H1 (cell line): ENCODE measurements around the gene IGSF23. TPM values are rescaled to one million over a fixed set of nuclear protein-coding genes. Genes with fewer than 3 reads are reported as not detected.

Experiments used
- CTCF ChIA-PET: fragments of 300-600 bp; sonication (Branson Sonifier 250); formaldehyde crosslinking; loops from one replicate; lab custom pipeline; 2021; ENCODE audit not compliant: partially characterized antibody; lab: Charles Lee
- POLR2A ChIA-PET: fragments of 300-600 bp; sonication (Branson Sonifier 250); formaldehyde crosslinking; loops from one replicate; lab custom pipeline; 2021; ENCODE audit warnings: inconsistent platforms; ENCODE audit not compliant: partially characterized antibody; lab: Charles Lee
- DNase-seq, 2 experiments: peaks; one replicate each; pipeline versions ENCODE4 v3.0.0 to v3.0.0-alpha.2; 2010 to 2022; ENCODE audit warnings: low spot score in 2 of 2, low read depth in 1 of 2, mixed read lengths in 1 of 2
- FAIRE-seq: peaks from 2 replicates; lab custom pipeline; 2011; peaks lifted over from hg19 to GRCh38; lab: Jason Lieb, UNC
- H2AFZ ChIP-seq: 2 replicates; pipeline ENCODE4 v1.8.1; 2012; ENCODE audit warnings: low read length, inconsistent platforms
- H2AK5ac ChIP-seq: 2 replicates; pipeline ENCODE4 v1.6.1; 2013; ENCODE audit warnings: low read depth, low read length
- H2BK120ac ChIP-seq: replicated peaks from 2 replicates; pipeline ENCODE3; 2013; ENCODE audit warnings: low read depth, low read length, inconsistent platforms
- H2BK12ac ChIP-seq: 2 replicates; pipeline ENCODE4 v1.6.1; 2013; ENCODE audit warnings: low read depth, low read length
- H2BK15ac ChIP-seq: 2 replicates; pipeline ENCODE4 v1.6.1; 2013; ENCODE audit warnings: low read length
- H2BK20ac ChIP-seq: 2 replicates; pipeline ENCODE4 v1.6.1; 2013; ENCODE audit warnings: low read length
- H2BK5ac ChIP-seq: 2 replicates; pipeline ENCODE4 v1.6.1; 2013; ENCODE audit warnings: low read depth, low read length
- H3K14ac ChIP-seq: 2 replicates; pipeline ENCODE4 v1.6.1; 2013; ENCODE audit warnings: inconsistent platforms; ENCODE audit not compliant: insufficient read length
- H3K18ac ChIP-seq: 2 replicates; pipeline ENCODE4 v1.6.1; 2013; ENCODE audit warnings: low read length; ENCODE audit errors: extremely low read depth
- H3K23ac ChIP-seq: 2 replicates; pipeline ENCODE4 v1.6.1; 2013; ENCODE audit warnings: inconsistent platforms; ENCODE audit not compliant: insufficient read length
- H3K23me2 ChIP-seq: 2 replicates; pipeline ENCODE4 v1.6.1; 2013; ENCODE audit warnings: low read depth, low read length
- H3K27ac ChIP-seq: 2 replicates; pipeline ENCODE4 v1.6.1; 2011; ENCODE audit warnings: low read depth, low read length, inconsistent platforms
- H3K27me3 ChIP-seq, 4 experiments: replicated peaks in 1 of 4; 1 replicate in 1 of 4; 2 replicates in 3 of 4; pipeline versions ENCODE4 v1.6.1 to v1.8.1; 2011 to 2013; ENCODE audit warnings: low read length in 3 of 4, mild to moderate bottlenecking in 3 of 4, inconsistent platforms in 2 of 4, mixed read lengths in 2 of 4, moderate library complexity in 1 of 4; ENCODE audit not compliant: control insufficient read depth in 3 of 4, insufficient read depth in 3 of 4; ENCODE audit errors: extremely low read depth in 1 of 4
- H3K36me3 ChIP-seq, 4 experiments: 2 replicates each; pipeline versions ENCODE4 v1.6.1 to v1.8.1; 2011 to 2013; ENCODE audit warnings: mild to moderate bottlenecking in 4 of 4, low read length in 3 of 4, moderate library complexity in 2 of 4, control low read depth in 1 of 4, inconsistent platforms in 1 of 4; ENCODE audit not compliant: insufficient read depth in 4 of 4, control insufficient read depth in 2 of 4
- H3K4ac ChIP-seq: replicated peaks from 2 replicates; pipeline ENCODE3; 2013; ENCODE audit warnings: low read length, low read depth, mixed read lengths, inconsistent platforms; ENCODE audit not compliant: insufficient read length
- H3K4me1 ChIP-seq, 4 experiments: replicated peaks in 1 of 4; 1 replicate in 1 of 4; 2 replicates in 3 of 4; pipeline versions ENCODE4 v1.6.1 to v1.8.1; 2011 to 2013; ENCODE audit warnings: low read length in 3 of 4, inconsistent platforms in 2 of 4, mixed read lengths in 1 of 4; ENCODE audit not compliant: insufficient read depth in 4 of 4, control insufficient read depth in 3 of 4
- H3K4me2 ChIP-seq, 2 experiments: 2 replicates each; pipeline versions ENCODE4 v1.6.1 to v1.8.1; 2011 to 2013; ENCODE audit warnings: low read depth in 2 of 2, low read length in 2 of 2, control low read depth in 1 of 2, inconsistent platforms in 1 of 2, mild to moderate bottlenecking in 1 of 2; ENCODE audit not compliant: insufficient read depth in 1 of 2
- H3K4me3 ChIP-seq, 4 experiments: fragments of 200-600, 300-600 bp in 1 of 4; sonication (generic), shearing (Covaris generic), sonication (Bioruptor Twin) in 1 of 4; 2 replicates each; pipeline versions ENCODE4 v1.5.1 to v1.8.1; 2011 to 2016; ENCODE audit warnings: low read length in 4 of 4, low read depth in 3 of 4, control low read depth in 2 of 4, inconsistent platforms in 2 of 4, mild to moderate bottlenecking in 2 of 4, mixed read lengths in 1 of 4, moderate library complexity in 1 of 4; ENCODE audit not compliant: insufficient read depth in 2 of 4; ENCODE audit errors: extremely low read depth in 1 of 4
- H3K56ac ChIP-seq: replicated peaks from 2 replicates; pipeline ENCODE3; 2013; ENCODE audit warnings: low read depth, mild to moderate bottlenecking, mixed read lengths, low read length, inconsistent platforms; ENCODE audit not compliant: insufficient read length
- H3K79me1 ChIP-seq: 2 replicates; pipeline ENCODE4 v1.6.1; 2013; ENCODE audit warnings: low read depth, low read length, control low read depth
- H3K79me2 ChIP-seq, 2 experiments: 2 replicates each; pipeline versions ENCODE4 v1.6.1 to v1.8.1; 2012 to 2013; ENCODE audit warnings: low read length in 2 of 2, mild to moderate bottlenecking in 2 of 2, inconsistent platforms in 1 of 2; ENCODE audit not compliant: insufficient read depth in 2 of 2, control insufficient read depth in 1 of 2
- H3K9ac ChIP-seq, 4 experiments: replicated peaks in 1 of 4; 1 replicate in 1 of 4; 2 replicates in 3 of 4; pipeline versions ENCODE4 v1.6.1 to v1.8.1; 2011 to 2013; ENCODE audit warnings: low read depth in 3 of 4, low read length in 3 of 4, control low read depth in 2 of 4, mild to moderate bottlenecking in 2 of 4, moderate library complexity in 2 of 4, inconsistent platforms in 1 of 4; ENCODE audit errors: extremely low read depth in 1 of 4
- H3K9me3 ChIP-seq, 2 experiments: 2 replicates each; pipeline versions ENCODE4 v1.6.1 to v1.8.1; 2012 to 2013; ENCODE audit warnings: mild to moderate bottlenecking in 2 of 2, moderate library complexity in 2 of 2, control low read depth in 1 of 2, inconsistent platforms in 1 of 2, low read depth in 1 of 2, low read length in 1 of 2, mixed read lengths in 1 of 2; ENCODE audit not compliant: insufficient read depth in 2 of 2
- H4K20me1 ChIP-seq, 2 experiments: replicated peaks in 1 of 2; 2 replicates each; pipeline versions ENCODE3 to v1.8.1; 2011 to 2013; ENCODE audit warnings: inconsistent platforms in 2 of 2, low read length in 2 of 2, mild to moderate bottlenecking in 1 of 2; ENCODE audit not compliant: insufficient read depth in 2 of 2, control insufficient read depth in 1 of 2
- H4K5ac ChIP-seq: 2 replicates; pipeline ENCODE4 v1.6.1; 2013; ENCODE audit warnings: low read length, low read depth, mixed read lengths, inconsistent platforms; ENCODE audit not compliant: insufficient read length
- H4K8ac ChIP-seq: 2 replicates; pipeline ENCODE4 v1.8.0; 2013; ENCODE audit warnings: mild to moderate bottlenecking, moderate library complexity, low read length, inconsistent platforms; ENCODE audit not compliant: insufficient read depth; ENCODE audit errors: extremely low read depth
- H4K91ac ChIP-seq: replicated peaks from 2 replicates; pipeline ENCODE3; 2013; ENCODE audit warnings: low read length, mixed read lengths, inconsistent platforms; ENCODE audit not compliant: insufficient read length
- EZH2 ChIP-seq: fragments of 200-600 bp; sonication (generic); IDR thresholded peaks from 2 replicates; pipeline ENCODE4 v1.7.1; 2012; ENCODE audit warnings: low read depth, mild to moderate bottlenecking, moderate library complexity, low read length, inconsistent platforms; ENCODE audit not compliant: severe bottlenecking
- GTF2F1 ChIP-seq: IDR thresholded peaks from 2 replicates; pipeline ENCODE4 v1.6.1; 2012; ENCODE audit warnings: low read depth, low read length, improper control_type of control experiment, borderline replicate concordance
- HDAC2 ChIP-seq, 2 experiments: fragments of 300-600 bp in 1 of 2; sonication (generic) in 1 of 2; IDR thresholded peaks; 2 replicates each; pipeline ENCODE4 v1.6.1; 2011 to 2012; ENCODE audit warnings: low read depth in 2 of 2, low read length in 2 of 2, mild to moderate bottlenecking in 2 of 2, moderate library complexity in 2 of 2, borderline replicate concordance in 1 of 2, inconsistent platforms in 1 of 2
- JUN ChIP-seq: IDR thresholded peaks from 2 replicates; pipeline ENCODE4 v1.6.1; 2011; ENCODE audit warnings: low read depth, mild to moderate bottlenecking, improper control_type of control experiment, low read length
- MAFK ChIP-seq: IDR thresholded peaks from 2 replicates; pipeline ENCODE4 v1.6.1; 2012; ENCODE audit warnings: low read depth, mild to moderate bottlenecking, improper control_type of control experiment, low read length
- MAX ChIP-seq: IDR thresholded peaks from 2 replicates; pipeline ENCODE4 v1.6.1; 2012; ENCODE audit warnings: inconsistent platforms
- POU5F1 ChIP-seq: IDR thresholded peaks from 2 replicates; pipeline ENCODE4 v1.6.1; 2011; ENCODE audit warnings: low read depth, mild to moderate bottlenecking, low read length, moderate library complexity
- RFX5 ChIP-seq: IDR thresholded peaks from 2 replicates; pipeline ENCODE4 v1.6.1; 2011; ENCODE audit warnings: low read depth, low read length, improper control_type of control experiment, borderline replicate concordance
- RNF2 ChIP-seq: fragments of 200-900, 300-1000 bp; sonication (generic); IDR thresholded peaks from 2 replicates; pipeline ENCODE4 v1.7.1; 2016; ENCODE audit warnings: borderline replicate concordance, low read depth, mild to moderate bottlenecking, antibody characterized with exemption, low read length; ENCODE audit not compliant: poor library complexity, severe bottlenecking; ENCODE audit errors: missing control alignments
- SIN3A ChIP-seq, 2 experiments: IDR thresholded peaks in 1 of 2; conservative IDR thresholded peaks in 1 of 2; 2 replicates each; pipeline ENCODE4 v1.6.1; 2011 to 2012; ENCODE audit warnings: low read length in 2 of 2, improper control_type of control experiment in 1 of 2, low read depth in 1 of 2, mild to moderate bottlenecking in 1 of 2
- SUZ12 ChIP-seq: fragments of 200-600 bp; sonication (generic); IDR thresholded peaks from 2 replicates; pipeline ENCODE4 v1.6.1; 2012; ENCODE audit warnings: mild to moderate bottlenecking, inconsistent platforms, low read length, moderate library complexity, mixed read lengths
- TAF1 ChIP-seq: IDR thresholded peaks from 2 replicates; pipeline ENCODE4 v1.6.1; 2011; ENCODE audit warnings: mild to moderate bottlenecking, low read depth, low read length
- WGBS, 2 experiments: shearing (Covaris generic) in 1 of 2; methylation state at CpG; one replicate each; pipeline versions ENCODE4 v1.1.6 to v1.1.7; 2013 to 2015; ENCODE audit warnings: low lambda C conversion rate in 2 of 2, mixed read lengths in 2 of 2, inconsistent platforms in 1 of 2, low coverage in 1 of 2, missing lambda C conversion rate in 1 of 2; ENCODE audit not compliant: insufficient replicate concordance in 2 of 2, insufficient coverage in 1 of 2, insufficient read length in 1 of 2; ENCODE audit errors: extremely low coverage in 1 of 2, missing lambda C conversion rate in 1 of 2; 5-methylcytosine and 5-hydroxymethylcytosine counted together
- polyA plus RNA-seq, 7 experiments: library from polyadenylated mRNA; depleted of rRNA in 3 of 7; stranded (reverse) in 5 of 7; unstranded in 2 of 7; fragments of >200 nt in 5 of 7; fragments of 200-250 nt in 2 of 7; gene quantifications; 1 replicate in 5 of 7; 2 replicates in 1 of 7; 4 replicates in 1 of 7; pipeline versions ENCODE4 v1.2.1 to v1.2.3, GENCODE V29; 2011 to 2013; ENCODE audit warnings: missing spikeins in 2 of 7, mixed read lengths in 2 of 7
- total RNA-seq: library from RNA; stranded (reverse); fragmentation: NEBNext Ultra II Directional; extraction: Animal tissue kit (Norgen Biotek cat#: 25700); gene quantifications from 2 replicates; pipeline ENCODE4 v1.2.1, GENCODE V29; 2021

The IGSF23 gene
- total and polyA plus RNA-seq, 2 of the 8 experiments (the other 6 are each of a cell fraction or from before 2014, with no cell fraction given) = not detected

- H3K9ac ChIP-seq = no peak overlapping the region
- no peak overlapping the region for H2BK20ac ChIP-seq
- ChIA-PET CTCF (interaction anchor here (1.0 to 3.6 kb wide), 3 partner anchors 12 to 70 kb away, joined by 3 to 25 read pairs (median 3); no protein-coding TSS in a partner anchor), POLR2A (interaction anchor here (0.9 to 2.5 kb wide), 3 partner anchors 8 to 27 kb away, joined by 3 to 7 read pairs (median 3); no protein-coding TSS in a partner anchor)
- no peak for DNase-seq
- H3K27me3 ChIP-seq = peaks cover 0 to 8% (median 6%) of the 10 kb centered on the region in 4 experiments; a peak in 6 of 7 replicates
- H3K56ac ChIP-seq = no peak overlapping the region
- no peaks in the 10 kb centered on the region; the same call in none of the 2 replicates for H3K79me1 ChIP-seq
- H3K27ac ChIP-seq = no peak overlapping the region
- H4K91ac ChIP-seq = no peak overlapping the region
- no peak overlapping the region for H2AK5ac ChIP-seq
- FAIRE-seq = no peak
- no peaks in the 10 kb centered on the region for H3K9me3 ChIP-seq
- H2AFZ ChIP-seq = no peak overlapping the region
- no peak overlapping the region for H4K5ac ChIP-seq
- H2BK12ac ChIP-seq = no peak overlapping the region
- H4K20me1 ChIP-seq = peaks cover 2 to 9% of the 10 kb centered on the region in 2 experiments
- no peak overlapping the region for H3K18ac ChIP-seq
- H3K4me3 ChIP-seq = no peak overlapping the region
- H3K36me3 ChIP-seq = peaks cover 11 to 31% (median 21%) of the 10 kb centered on the region in 4 experiments; a peak in 6 of 8 replicates
- H3K4me2 ChIP-seq = no peak overlapping the region
- H2BK15ac ChIP-seq = no peak overlapping the region
- peaks cover 3% of the 10 kb centered on the region; the same call in 1 of the 2 replicates for H3K23me2 ChIP-seq
- no peak overlapping the region; the same call in 1 of the 2 replicates for H2BK5ac ChIP-seq
- H2BK120ac ChIP-seq = no peak overlapping the region
- no peak overlapping the region for H3K23ac ChIP-seq
- 92% methylated on average over 15 of the region's 31 CpGs; no CpG with 5 or more reads in 1 of the 2 experiments for WGBS, 2 experiments
- H3K4ac ChIP-seq = no peak overlapping the region
- H4K8ac ChIP-seq = no peak overlapping the region
- peaks cover 0 to 2% (median under 1%) of the 10 kb centered on the region in 4 experiments; a peak in 2 of 7 replicates for H3K4me1 ChIP-seq
- peaks cover 0 to 3% of the 10 kb centered on the region in 2 experiments; a peak in 2 of 4 replicates for H3K79me2 ChIP-seq
- H3K14ac ChIP-seq = no peak overlapping the region
- TF ChIP-seq TAF1 (no peak), RNF2 (no peak), RFX5 (no peak), HDAC2 (IDR thresholded peaks at IDR 0.05; ENCODE audit: borderline replicate concordance in 1 of 2, low read depth in 2 of 2, low read length in 2 of 2) (no peak), SUZ12 (no peak), EZH2 (no peak), MAX (no peak), JUN (no peak), MAFK (no peak), SIN3A (conservative IDR thresholded peaks at IDR 0.05 in 1 of 2, IDR thresholded peaks at IDR 0.05 in 1 of 2; ENCODE audit: low read depth in 1 of 2, low read length in 2 of 2) (no peak), POU5F1 (no peak), GTF2F1 (no peak)
Measured at GRCh38 chr19:44647144-44647543, 33.8 kb downstream of the IGSF23 start.
